ENCODE results near the gene GRB14.

DNA sequence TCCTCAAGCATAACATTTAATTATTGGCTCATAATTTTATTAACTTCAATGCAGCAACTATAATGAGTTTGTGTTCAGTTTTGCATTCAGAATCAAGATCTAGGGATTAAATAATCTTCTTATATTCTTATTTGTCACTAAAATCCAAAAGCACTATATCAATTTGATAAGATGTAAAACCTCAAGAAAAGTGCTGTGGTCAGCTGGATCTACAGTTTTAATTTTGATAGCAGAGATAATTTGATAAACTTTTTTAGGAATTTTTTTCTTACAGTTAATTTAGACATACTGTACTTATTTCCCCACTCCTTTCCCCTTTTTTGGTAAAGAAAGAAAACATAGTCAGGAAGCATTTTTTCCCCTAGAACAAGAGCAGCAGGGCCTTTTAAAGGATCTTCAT is 146.4 kb downstream of the GRB14 start:
- TF ChIP-seq, protein P1, sequence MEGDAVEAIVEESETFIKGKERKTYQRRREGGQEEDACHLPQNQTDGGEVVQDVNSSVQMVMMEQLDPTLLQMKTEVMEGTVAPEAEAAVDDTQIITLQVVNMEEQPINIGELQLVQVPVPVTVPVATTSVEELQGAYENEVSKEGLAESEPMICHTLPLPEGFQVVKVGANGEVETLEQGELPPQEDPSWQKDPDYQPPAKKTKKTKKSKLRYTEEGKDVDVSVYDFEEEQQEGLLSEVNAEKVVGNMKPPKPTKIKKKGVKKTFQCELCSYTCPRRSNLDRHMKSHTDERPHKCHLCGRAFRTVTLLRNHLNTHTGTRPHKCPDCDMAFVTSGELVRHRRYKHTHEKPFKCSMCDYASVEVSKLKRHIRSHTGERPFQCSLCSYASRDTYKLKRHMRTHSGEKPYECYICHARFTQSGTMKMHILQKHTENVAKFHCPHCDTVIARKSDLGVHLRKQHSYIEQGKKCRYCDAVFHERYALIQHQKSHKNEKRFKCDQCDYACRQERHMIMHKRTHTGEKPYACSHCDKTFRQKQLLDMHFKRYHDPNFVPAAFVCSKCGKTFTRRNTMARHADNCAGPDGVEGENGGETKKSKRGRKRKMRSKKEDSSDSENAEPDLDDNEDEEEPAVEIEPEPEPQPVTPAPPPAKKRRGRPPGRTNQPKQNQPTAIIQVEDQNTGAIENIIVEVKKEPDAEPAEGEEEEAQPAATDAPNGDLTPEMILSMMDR (IDR thresholded peaks at IDR 0.05; ENCODE audit: low read depth, low read length), result no peak
- no peak for TF ChIP-seq POLR2A (IDR thresholded peaks at IDR 0.05; ENCODE audit: extremely low read depth, insufficient read length)
- TF ChIP-seq, protein P2, sequence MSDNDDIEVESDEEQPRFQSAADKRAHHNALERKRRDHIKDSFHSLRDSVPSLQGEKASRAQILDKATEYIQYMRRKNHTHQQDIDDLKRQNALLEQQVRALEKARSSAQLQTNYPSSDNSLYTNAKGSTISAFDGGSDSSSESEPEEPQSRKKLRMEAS (IDR thresholded peaks at IDR 0.05; ENCODE audit: low read depth, low read length), result no peak
